DMS114 treated with DMSO at 0.1 percent for 48 hours (cell line): ENCODE data around the gene CAPN1.
"Not testable (repeated sequence)": the region's sequence is repeated elsewhere in the genome, so short reads cannot be mapped to it uniquely, and the experiment has no call there.

Experiments
- DNase-seq: peaks from one replicate; lab custom pipeline; 2025; ENCODE audit not compliant: unreplicated experiment; lab: John Stamatoyannopoulos, UW

CAPN1 gene

DNA sequence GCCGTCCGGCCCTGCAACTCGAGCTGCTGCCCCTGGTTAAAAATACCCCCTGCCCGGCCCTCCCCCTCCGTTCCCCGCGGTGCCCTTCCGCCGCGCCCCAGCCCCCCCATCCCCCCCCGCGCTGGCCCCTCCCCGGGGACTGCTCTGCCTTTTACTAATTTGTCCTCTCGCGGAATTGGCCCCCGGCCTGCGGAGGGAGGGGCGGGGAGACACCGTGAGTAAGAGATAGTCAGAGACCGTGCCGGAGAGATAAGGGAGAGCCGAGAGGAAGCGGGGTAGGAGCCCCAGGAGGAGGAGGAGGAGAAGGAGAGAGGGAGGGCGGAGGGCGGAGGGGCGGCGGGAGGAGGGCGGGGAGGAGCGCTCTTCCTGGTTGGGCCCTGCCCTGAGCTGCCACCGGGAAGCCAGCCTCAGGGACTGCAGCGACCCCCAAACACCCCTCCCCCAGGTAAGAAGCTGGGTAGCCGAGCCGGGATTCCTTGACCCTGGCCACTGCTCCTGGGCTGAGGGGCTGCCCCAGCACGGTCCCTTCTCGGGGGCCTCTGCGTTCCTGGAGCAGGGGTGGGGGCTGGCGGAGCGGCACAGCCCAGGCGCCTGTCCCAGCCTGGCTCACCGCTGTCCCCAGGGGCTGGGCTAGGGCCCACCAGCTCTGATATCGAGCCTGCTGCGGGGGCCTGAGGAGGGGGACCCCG, at the start of gene CAPN1:
TSS of gene CAPN1 (plus strand) at position 360 of the 689 bp plus-strand sequence. CDS start 774 bp downstream, outside the sequence.
- no peak for DNase-seq

DNA sequence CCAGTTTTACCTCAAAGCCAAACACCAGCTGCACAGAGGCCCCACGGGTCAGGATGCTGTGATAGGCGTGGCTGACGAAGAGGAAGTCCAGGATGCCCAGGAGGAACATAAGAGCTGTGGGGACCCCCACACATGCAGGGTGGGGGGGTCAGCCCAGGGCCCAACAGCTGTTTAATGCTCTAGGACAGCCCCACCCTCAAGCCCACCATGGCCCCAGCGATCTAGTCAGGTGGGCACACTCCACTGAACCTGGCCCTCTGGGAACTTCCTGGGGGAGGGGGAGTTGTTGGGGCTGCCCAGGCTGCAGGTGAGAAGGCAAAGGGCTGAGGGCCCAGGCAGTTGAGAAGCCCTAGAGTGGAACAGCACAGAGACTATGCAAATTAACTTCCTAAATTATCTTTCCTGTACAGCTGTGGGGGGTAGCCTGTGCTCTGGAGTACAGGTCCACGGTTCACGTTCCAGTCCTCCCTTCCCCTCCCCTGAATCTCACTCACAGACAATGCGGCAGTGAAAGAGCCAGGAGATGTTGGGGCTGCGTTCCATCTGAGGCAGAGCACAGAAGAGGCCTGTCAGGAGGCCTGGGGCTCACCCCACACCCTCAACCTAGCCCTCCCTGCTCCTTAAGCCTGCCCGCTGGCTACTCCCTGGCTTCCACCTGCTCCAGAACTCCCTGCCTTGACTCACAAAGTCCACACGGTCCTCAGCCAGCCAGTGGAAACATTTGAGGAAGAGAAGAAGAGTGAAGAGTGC, 49.3 kb upstream of the CAPN1 start:
- no peak for DNase-seq

DNA sequence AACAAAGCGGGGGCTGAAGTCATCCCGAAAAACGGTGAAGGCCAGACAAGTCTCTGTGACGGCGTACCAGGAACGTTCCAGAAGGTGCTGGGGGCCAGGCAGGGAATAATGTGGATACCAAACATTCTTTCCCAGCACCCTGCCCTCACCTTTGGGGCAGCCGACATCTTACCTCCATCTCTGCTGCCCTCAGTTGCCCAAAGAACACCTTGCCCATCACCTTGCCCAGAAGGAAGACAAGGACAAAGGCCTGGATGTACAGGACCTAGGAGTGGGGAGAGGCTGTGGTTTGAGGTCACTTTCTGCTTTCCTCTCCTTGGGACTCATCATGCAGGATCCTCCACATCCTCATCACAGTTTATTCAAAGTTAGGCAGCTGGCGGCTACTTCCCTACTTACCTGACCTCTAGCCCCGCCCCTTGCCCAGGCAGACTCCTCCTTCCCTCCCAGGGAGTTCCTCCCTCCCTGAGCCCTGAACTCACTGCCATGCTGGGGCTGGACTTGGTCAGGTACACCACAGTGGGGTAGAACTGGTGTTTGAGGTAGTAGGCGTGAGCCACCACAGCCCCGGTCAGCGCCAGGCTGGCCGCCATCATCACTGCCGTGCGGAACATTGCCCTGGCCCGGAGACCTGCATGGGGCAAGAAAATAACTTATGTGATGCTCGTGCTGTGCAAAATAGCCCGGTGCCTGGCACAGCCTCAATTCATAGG, 48.6 kb upstream of the CAPN1 start:
- DNase-seq, result no peak

DNA sequence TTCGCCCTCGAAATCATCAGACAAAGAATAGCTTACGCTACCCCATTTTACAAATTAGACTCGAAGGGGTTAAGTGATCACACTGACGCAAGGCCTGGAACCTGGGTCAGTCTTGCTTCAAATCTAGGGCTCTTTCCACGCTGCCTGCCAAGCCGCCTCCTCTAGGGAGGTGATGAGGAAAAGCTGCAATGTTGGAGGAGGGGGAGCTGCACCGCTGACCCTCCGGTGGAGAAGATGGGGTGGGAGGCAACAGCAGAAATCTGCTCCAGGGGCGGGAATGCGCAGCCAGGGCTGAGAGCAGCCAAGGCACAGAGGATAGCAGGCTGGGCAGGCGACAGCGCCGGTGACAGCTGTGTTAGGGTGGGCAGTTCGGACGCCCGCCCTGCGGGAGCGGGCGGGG, 48.0 kb upstream of the CAPN1 start:
- DNase-seq, result no peak

DNA sequence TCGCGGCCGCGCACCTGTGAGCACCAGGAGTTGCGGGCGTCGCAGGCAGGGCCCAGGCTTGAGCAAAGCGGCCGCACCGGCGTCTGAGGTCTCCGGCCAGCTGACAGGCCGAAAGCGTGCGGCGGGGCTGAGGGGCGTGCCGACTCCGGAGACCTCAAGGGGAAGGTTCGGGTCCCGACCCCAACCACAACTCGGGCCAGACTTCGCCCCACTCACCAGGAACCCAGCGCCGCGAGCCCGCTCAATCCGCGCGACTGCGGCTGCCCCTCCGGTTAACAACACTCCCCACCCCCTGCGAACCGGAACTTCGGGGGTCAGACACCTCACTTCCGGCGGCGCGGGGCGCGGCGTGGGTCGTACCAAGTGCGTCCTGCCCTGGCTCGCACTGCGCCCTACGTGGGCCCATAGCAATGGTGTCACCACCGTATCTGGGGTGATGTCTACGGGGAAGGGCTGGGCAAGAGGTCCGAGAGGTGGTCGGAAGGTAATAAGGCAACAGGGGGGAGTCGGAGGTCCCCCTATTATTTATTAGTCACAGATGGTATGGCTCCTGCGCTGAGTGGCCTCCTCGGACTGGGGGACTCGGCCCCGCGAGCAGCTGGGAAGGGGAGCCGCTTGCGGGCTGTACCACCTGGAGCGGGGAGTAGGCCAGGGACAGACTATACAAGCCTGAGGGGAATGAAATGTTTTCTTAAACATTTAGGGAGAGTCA, 47.3 kb upstream of the CAPN1 start, which contains the start of gene SYVN1:
TSS of gene SYVN1 (minus strand) at position 280 of the 712 bp plus-strand sequence. CDS start 918 bp downstream, outside the sequence.
- DNase-seq, result peak; percentile 76

DNA sequence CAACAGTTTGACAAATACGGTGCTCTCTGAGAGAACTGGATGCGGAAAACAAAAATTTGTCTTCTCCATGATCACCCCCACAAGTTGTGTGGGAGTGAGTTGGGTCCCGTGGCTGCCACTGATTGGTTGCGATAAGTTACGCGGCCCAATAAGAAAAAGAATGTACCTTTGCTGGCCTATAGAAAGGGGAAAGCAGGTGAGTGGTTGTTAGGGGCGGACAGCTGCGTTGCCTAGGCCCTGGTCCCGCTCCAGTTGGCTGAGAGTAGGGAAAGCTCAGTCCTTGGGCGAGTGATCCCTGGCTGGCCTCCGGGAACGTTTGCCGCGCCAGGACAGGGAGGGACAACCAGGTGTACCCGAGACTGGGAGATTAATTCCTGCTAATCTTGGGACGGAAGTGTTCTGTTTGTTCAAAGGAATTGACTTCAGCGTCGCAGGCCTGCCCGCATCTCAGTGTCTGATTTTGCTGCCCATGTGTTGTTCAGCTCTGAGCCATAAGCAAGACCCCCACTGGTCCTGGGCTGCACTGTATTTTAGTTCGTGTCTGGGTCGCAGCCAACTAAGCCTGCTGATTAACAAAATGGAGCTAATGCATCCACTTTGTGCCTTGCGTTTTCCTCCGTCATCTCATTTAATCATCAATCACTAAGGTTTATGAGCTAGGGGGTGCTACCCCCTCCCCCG, 46.6 kb upstream of the CAPN1 start:
- peak; percentile 98 for DNase-seq

DNA sequence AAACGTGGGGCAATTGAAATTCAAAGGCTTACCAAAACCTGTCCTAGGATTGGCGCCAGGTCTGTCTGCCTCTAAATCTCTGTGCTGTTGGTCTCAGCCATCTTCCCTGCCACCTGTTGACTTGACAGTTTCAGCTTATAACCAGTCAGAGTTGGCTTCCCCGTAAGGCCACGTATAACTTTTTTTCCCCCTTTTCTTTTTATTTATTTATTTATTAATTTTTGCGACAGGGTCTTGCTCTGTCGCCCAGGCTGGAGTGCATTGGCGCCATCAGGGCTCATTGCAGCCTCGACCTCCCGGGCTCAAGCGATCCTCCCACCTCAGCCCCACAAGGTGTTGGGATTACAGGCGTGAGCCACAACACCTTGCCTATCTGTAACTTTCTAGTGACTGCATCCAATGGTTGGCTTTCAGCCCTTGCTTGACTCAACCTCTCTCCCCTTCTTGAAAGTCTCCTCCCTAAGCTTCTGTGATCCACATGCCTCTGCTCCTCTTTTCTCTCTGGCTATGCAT, 46.0 kb upstream of the CAPN1 start:
- no peak for DNase-seq

DNA sequence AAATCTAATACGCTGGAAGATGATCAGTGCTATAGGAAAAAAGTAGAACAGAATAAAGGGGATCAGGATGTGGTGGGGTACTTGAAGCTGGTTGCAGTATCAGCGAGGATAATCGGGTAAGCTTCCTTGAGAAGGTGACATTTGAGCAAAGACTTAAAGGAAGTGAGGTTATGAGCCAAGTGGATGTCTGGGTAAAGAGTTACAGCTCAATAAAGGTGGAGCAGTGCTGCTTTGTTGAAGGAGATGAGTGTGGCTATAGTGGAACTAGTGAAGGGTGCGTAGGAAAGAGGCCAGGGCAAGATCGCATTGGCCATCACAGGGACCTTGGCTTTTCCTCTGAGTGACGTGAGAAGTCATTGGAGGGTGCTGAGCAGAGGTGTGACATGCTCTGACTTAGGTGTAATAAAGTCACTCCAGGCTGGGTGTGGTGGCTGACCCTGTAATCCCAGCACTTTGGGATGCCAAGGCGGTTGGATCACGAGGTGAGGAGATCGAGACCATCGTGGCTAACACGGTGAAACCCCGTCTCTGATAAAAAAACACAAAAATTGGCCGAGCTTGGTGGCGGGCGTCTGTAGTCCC, 45.1 kb upstream of the CAPN1 start:
- DNase-seq, result no peak

DNA sequence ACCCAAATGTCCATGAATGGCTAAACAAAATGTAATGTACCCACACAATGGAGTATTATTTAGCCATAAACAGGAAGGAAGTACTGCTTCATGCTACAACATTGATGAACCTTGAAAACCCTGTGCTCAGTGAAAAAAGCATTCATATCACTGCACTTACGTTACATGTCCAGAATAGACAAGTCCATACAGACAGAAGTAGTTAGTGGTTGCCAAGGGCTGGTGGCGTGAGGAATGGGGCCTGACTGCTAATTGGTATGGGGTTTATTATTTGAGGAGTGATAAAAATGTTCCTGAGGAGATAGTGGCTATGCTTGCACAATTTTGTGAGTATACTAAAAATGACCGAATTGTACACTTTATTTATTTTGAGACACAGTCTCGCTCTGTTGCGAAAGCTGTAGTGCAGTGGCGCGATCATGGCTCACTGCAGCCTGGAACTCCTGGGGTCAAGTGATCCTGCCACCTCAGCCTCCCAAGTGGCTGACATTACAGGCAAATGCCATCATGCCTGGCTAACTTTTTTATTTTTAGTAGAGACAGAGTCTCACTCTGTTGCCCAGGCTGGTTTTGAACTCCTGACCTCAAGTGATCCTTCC, 39.7 kb upstream of the CAPN1 start:
- DNase-seq, result no peak

DNA sequence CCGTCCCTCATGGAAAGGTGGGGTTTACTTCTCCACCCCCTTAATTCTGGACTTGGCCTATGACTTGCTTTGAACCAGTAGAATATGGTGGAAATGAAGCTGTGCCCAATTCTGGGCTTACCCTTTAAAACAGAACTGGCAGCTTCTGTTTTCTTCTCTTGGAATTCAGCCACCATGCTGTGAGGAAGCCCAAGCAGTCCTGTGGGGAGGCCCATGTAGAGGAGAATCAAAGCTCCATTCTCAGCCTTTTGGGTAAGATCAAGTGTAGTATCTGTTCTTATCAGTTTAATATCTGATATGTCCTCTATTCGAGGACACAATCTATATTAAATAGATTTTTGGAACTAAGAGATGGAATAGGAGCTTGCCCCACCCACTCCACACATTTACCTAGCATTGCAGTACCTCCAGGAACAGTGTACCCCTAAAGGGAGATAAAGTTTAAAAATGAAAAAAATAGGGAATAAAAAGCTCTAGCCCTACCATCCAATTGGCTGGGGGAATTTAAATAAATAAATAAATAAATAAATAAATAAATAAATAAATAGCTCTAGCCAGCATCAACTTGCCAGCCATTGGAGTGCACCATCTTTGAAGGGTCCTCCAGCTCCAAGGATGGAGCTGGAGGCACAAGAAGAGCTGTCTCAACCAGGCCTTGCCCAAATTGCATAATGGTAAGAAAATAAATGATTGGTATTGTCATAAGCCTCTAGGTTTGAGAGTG, 34.2 kb upstream of the CAPN1 start:
- DNase-seq, result no peak

DNA sequence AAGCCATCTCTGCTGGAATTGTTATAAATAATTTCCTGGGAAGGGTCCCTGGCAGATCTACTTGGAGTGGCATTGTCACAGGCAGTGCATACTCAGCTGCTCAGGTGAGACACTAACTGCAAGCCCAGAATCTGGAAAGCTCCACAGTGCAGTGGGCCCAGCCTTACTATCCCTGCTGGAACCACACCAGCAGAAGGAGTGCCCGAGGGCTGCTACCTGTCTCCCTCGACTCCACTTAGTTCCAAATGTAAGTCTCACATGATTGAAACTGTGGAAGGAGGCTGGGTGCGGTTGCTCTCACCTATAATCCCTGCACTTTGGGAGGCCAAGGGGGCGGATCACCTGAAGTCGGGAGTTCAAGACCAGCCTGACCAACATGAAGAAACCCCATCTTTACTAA, 33.1 kb upstream of the CAPN1 start:
- DNase-seq, result no peak

DNA sequence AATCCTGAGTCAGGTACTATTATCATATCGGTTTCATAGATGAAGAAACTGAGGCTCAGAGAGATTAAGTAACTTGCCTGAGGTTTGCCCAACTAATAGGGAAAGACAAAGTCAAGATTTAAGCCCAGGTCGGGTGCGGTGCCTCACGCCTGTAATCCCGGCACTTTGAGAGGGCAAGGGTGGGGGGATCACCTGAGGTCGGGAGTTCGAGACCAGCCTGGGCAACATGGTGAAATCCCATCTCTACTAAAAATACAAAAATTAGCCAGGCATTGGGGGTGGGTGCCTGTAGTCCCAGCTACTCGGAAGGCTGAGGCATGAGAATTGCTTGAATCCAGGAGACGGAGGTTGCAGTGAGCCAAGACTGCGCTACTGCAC, 31.6 kb upstream of the CAPN1 start:
- DNase-seq, result not testable (repeated sequence)

DNA sequence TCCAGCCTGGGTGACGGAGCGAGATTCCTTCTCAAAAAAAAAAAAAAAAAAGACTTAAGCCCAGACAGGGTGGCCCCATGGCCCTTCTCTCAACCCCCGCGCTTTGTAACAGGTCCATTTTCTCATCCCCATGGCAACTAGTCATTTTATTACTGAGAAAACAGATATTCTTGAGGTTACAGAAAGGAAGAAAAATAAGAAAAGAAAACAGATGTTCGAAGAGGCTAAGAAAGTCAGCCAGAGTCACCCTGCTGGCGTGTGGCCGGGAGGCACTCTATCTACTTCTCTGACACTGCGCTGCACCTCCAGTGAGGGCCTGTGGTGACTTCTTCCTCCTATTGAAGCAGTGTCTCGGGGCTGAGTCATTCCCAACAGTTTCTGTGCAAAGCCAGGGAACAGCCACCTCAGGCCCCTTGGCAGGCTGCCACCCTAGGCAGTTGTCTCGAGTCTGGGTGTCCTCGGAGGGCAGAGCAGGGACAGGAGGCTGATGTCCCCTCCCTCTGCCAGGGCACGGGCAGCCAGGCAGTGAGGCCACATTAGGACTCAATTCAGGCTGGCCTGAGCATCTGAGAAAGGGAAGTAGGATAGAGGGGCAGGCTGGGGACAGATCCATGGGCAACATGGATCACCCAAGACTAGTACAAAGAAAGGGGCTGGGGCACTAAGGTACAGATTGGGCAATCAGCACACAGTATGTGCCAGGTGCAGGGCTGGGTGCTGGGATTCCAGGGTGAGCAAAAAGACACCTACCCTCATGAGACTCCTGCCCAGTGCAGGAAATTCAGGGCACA, 31.0 kb upstream of the CAPN1 start:
- DNase-seq, result no peak

DNA sequence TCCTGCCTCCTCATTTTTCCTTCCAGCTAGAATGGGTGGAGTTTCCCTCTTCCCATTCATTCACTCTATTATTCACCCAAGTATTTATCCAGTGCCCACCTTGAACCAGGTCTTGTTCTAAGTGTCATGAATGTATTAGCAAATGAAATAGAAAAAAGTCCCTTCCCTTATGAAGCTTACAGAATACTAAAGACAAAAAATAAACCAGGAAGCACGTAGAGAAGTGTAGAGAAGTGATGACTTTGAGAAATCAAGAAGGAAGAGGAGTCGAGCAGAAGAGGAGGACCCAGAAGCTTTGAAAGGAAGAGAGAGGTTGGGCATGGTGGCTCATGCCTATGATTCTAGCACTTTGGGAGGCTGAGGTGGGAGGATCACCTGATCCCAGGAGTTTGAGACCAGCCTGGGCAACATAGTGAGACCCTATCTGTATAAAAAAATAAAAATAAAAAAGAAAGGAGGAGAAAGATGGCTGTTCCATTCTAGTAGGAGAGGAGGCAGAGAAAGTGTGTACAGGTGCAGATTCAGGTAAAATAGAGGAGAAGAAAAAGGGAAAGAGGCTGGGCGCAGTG, 30.3 kb upstream of the CAPN1 start:
- DNase-seq, result no peak

DNA sequence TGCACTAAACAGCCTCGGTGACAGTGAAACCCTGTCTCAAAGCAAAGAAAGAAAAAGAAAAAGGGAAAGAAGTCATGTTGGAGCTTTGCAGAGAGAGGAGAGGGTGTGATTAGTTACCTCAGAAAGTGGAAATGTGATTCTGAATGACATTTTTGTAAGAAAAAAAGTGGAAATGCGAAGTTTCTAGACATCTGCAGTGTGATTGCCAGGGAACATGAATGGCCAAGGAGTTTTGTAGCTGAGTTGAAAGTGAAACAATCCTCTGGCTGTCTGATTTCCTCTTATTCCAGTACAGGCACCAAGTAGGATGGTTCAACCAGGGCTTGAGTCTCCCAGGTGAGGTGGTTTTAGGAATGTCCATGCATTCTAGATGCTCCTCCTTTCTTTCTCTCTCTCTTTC, 29.6 kb upstream of the CAPN1 start:
- no peak for DNase-seq

DNA sequence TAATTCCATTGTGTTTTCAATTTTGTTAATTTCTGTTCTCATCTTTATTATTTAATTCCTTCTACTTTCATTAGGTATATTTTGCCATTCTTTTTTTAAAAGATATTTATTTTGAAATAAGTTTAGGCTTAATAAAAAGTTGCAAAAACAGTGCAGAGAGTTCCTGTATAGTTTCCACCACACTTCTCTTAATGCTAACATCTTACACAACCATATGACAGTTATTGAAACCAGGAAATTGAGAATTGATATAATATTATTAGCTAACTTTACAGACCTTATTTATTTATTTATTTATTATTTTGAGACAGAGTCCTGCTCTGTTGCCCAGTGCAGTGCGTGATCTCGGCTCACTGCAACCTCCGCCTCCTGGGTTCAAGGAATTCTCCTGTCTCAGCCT, 25.5 kb upstream of the CAPN1 start:
- DNase-seq, result no peak

DNA sequence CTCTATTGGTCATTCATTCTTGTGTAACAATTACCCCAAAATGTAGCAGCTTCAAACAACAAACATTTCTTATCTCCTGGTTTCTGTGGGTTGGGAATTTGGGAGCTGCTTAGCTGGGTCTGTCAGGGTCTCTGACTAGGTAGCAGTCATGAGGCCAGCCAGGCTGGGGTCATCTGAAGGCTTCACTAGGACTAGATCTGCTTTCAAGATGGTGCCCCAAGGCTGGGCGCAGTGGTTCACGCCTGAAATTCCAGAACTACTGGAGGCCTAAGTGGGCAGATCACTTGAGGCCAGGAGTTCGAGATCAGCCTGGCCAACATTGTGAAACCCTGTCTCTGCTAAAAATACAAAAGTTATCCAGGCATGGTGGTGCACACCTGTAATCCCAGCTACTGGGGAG, 24.8 kb upstream of the CAPN1 start:
- no peak for DNase-seq

DNA sequence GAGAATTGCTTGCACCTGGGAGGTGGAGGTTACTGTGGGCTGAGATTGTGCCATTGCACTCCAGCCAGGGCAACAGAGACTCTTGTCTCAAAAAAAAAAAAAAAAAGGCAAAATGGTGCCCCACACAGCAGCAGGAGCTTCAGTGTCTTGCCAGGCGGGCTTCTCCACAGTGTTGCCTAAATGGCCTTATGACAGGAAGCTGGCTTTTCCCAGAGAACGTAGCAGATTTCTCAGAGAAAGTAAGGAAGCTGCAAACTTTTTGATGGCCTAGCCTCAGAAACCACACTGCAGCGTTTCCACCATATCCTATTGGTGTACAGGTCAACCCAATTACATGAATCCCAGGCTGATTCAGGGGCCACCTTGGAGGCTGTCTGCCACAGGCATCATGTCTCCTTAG, 24.4 kb upstream of the CAPN1 start:
- no peak for DNase-seq
